Liver (tissue), 9 donors: Measurements from ENCODE around the gene MCF2L. TPM values are rescaled to one million over a fixed set of nuclear protein-coding genes. Genes with fewer than 3 reads are reported as not detected.

Experiments used
- DNase-seq: peaks from one replicate; pipeline ENCODE4 v3.0.0-alpha.2; 2017; ENCODE audit warnings: low spot score
- H3K27ac ChIP-seq, 2 donors: one replicate each; pipeline ENCODE4 v1.7.0; 2013; ENCODE audit warnings: inconsistent platforms in 2 of 2, low read length in 2 of 2, control low read depth in 1 of 2, low read depth in 1 of 2, mild to moderate bottlenecking in 1 of 2
- H3K27me3 ChIP-seq, 4 donors: one replicate each; pipeline versions ENCODE4 v1.6.1 to v1.7.0; 2013; ENCODE audit warnings: low read length in 3 of 4, inconsistent platforms in 1 of 4, mild to moderate bottlenecking in 1 of 4, moderate library complexity in 1 of 4; ENCODE audit not compliant: control insufficient read depth in 4 of 4, insufficient read depth in 4 of 4
- H3K36me3 ChIP-seq, 4 donors: one replicate each; pipeline versions ENCODE4 v1.6.1 to v1.7.0; 2013; ENCODE audit warnings: low read length in 3 of 4, mild to moderate bottlenecking in 3 of 4, low read depth in 1 of 4, moderate library complexity in 1 of 4; ENCODE audit not compliant: control insufficient read depth in 4 of 4, insufficient read depth in 3 of 4
- H3K4me1 ChIP-seq, 4 donors: one replicate each; pipeline versions ENCODE4 v1.6.1 to v1.7.0; 2013; ENCODE audit warnings: low read length in 3 of 4, mild to moderate bottlenecking in 3 of 4, moderate library complexity in 1 of 4; ENCODE audit not compliant: control insufficient read depth in 4 of 4, insufficient read depth in 4 of 4
- H3K4me3 ChIP-seq, 3 donors: one replicate each; pipeline versions ENCODE4 v1.6.1 to v1.7.0; 2013; ENCODE audit warnings: low read length in 3 of 3, control low read depth in 1 of 3, low read depth in 1 of 3, mild to moderate bottlenecking in 1 of 3
- H3K9ac ChIP-seq, 2 donors: one replicate each; pipeline ENCODE4 v1.7.0; 2013; ENCODE audit warnings: low read length in 2 of 2, mild to moderate bottlenecking in 2 of 2, moderate library complexity in 2 of 2, control low read depth in 1 of 2, low read depth in 1 of 2
- H3K9me3 ChIP-seq, 4 donors: one replicate each; pipeline versions ENCODE4 v1.6.1 to v1.7.0; 2013; ENCODE audit warnings: low read length in 3 of 4; ENCODE audit not compliant: control insufficient read depth in 4 of 4
- EGR1 ChIP-seq, 2 donors: IDR thresholded peaks; 2 replicates each; pipeline ENCODE4 v1.6.1; 2016 to 2018; ENCODE audit warnings: antibody characterized with exemption in 2 of 2, low read depth in 2 of 2
- GABPA ChIP-seq, 2 donors: IDR thresholded peaks in 1 of 2; conservative IDR thresholded peaks in 1 of 2; 2 replicates each; pipeline ENCODE4 v1.6.1; 2016; ENCODE audit warnings: antibody characterized with exemption in 2 of 2, mild to moderate bottlenecking in 1 of 2, moderate library complexity in 1 of 2
- HNF4G ChIP-seq: IDR thresholded peaks from 2 replicates; pipeline ENCODE4 v1.6.1; 2016; ENCODE audit warnings: antibody characterized with exemption
- JUND ChIP-seq, 2 donors: IDR thresholded peaks; 2 replicates each; pipeline ENCODE4 v1.6.1; 2016; ENCODE audit warnings: antibody characterized with exemption in 2 of 2
- NR2F2 ChIP-seq: IDR thresholded peaks from 2 replicates; pipeline ENCODE4 v1.6.1; 2016; ENCODE audit warnings: antibody characterized with exemption
- RAD21 ChIP-seq, 2 donors: IDR thresholded peaks; 2 replicates each; pipeline ENCODE4 v1.6.1; 2016; ENCODE audit warnings: antibody characterized with exemption in 2 of 2, mild to moderate bottlenecking in 2 of 2
- RXRA ChIP-seq, 2 donors: IDR thresholded peaks; 2 replicates each; pipeline ENCODE4 v1.6.1; 2017 to 2018; ENCODE audit warnings: antibody characterized with exemption in 2 of 2, mild to moderate bottlenecking in 1 of 2
- SP1 ChIP-seq: IDR thresholded peaks from 2 replicates; pipeline ENCODE4 v1.6.1; 2018; ENCODE audit warnings: antibody characterized with exemption, mild to moderate bottlenecking
- TAF1 ChIP-seq: conservative IDR thresholded peaks from 2 replicates; pipeline ENCODE4 v1.6.1; 2016; ENCODE audit warnings: antibody characterized with exemption, mild to moderate bottlenecking
- WGBS: extraction: QIAGEN DNeasy Blood & Tissue Kit; methylation state at CpG from one replicate; pipeline ENCODE4 v1.1.7; 2013; 5-methylcytosine and 5-hydroxymethylcytosine counted together
- polyA plus RNA-seq, 2 donors: library from polyadenylated mRNA; stranded (reverse) in 1 of 2; unstranded in 1 of 2; fragments of 200-250 nt in 1 of 2; fragments of >200 nt in 1 of 2; fragmentation: Nextera tagmentation in 1 of 2; extraction: Ambion mirVana in 1 of 2; gene quantifications; one replicate each; pipeline versions ENCODE4 v1.2.1 to v1.2.3, GENCODE V29; 2013 to 2015
- total RNA-seq, 2 donors: library from RNA; depleted of rRNA; stranded (reverse); fragments of >200 nt; gene quantifications; one replicate each; pipeline ENCODE4 v1.2.3, GENCODE V29; 2014
- TF ChIP-seq, protein P1 (sequence below): IDR thresholded peaks from 2 replicates; pipeline ENCODE4 v1.6.1; 2016; ENCODE audit warnings: antibody characterized with exemption
- TF ChIP-seq, protein P2 (sequence below): IDR thresholded peaks from 2 replicates; pipeline ENCODE4 v1.6.1; 2016; ENCODE audit warnings: antibody characterized with exemption, mild to moderate bottlenecking
- TF ChIP-seq, protein P3 (sequence below): IDR thresholded peaks from 2 replicates; pipeline ENCODE4 v1.6.1; 2016; ENCODE audit warnings: antibody characterized with exemption
- donor health status: healthy.
- donor health status: healthy.
- donor health status: healthy.
- donor health status: healthy.
- donor health status: healthy.

MCF2L gene
- total and polyA plus RNA-seq, 4 donors = 2.9 to 12.8 (median 7.1) TPM

DNA sequence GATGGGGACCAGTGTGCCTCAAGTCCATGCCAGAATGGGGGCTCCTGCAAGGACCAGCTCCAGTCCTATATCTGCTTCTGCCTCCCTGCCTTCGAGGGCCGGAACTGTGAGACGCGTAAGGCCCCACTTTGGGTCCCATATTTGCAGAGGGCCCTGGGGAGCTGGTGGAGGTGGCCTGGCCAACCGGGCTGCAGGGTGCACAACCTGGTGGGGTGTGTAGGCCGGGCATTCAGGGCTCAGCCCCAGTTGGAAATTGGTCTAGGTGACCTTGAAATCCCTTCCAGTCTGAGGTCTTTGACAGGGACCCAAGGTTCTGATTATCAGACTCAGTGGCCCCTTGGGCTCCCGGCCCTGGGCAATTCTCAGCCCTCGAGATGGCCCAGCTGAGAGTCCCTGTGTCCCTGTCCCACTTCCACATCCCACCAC lies 144.8 kb downstream of the MCF2L start:
- no peak for DNase-seq
- TF ChIP-seq EGR1 (IDR thresholded peaks at IDR 0.05; ENCODE audit: low read depth in 2 of 2) = no peak
- TF ChIP-seq JUND (IDR thresholded peaks at IDR 0.05) = no peak
- TF ChIP-seq TAF1 = no peak
- TF ChIP-seq HNF4G = no peak
- no peak for TF ChIP-seq NR2F2
- TF ChIP-seq RXRA (IDR thresholded peaks at IDR 0.05) = no peak
- TF ChIP-seq, protein P1, sequence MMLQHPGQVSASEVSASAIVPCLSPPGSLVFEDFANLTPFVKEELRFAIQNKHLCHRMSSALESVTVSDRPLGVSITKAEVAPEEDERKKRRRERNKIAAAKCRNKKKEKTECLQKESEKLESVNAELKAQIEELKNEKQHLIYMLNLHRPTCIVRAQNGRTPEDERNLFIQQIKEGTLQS = no peak
- no peak for TF ChIP-seq RAD21 (IDR thresholded peaks at IDR 0.05)
- TF ChIP-seq SP1 = no peak
- no peak for TF ChIP-seq GABPA (IDR thresholded peaks at IDR 0.05 in 1 of 2, conservative IDR thresholded peaks at IDR 0.05 in 1 of 2)
- TF ChIP-seq, protein P2, sequence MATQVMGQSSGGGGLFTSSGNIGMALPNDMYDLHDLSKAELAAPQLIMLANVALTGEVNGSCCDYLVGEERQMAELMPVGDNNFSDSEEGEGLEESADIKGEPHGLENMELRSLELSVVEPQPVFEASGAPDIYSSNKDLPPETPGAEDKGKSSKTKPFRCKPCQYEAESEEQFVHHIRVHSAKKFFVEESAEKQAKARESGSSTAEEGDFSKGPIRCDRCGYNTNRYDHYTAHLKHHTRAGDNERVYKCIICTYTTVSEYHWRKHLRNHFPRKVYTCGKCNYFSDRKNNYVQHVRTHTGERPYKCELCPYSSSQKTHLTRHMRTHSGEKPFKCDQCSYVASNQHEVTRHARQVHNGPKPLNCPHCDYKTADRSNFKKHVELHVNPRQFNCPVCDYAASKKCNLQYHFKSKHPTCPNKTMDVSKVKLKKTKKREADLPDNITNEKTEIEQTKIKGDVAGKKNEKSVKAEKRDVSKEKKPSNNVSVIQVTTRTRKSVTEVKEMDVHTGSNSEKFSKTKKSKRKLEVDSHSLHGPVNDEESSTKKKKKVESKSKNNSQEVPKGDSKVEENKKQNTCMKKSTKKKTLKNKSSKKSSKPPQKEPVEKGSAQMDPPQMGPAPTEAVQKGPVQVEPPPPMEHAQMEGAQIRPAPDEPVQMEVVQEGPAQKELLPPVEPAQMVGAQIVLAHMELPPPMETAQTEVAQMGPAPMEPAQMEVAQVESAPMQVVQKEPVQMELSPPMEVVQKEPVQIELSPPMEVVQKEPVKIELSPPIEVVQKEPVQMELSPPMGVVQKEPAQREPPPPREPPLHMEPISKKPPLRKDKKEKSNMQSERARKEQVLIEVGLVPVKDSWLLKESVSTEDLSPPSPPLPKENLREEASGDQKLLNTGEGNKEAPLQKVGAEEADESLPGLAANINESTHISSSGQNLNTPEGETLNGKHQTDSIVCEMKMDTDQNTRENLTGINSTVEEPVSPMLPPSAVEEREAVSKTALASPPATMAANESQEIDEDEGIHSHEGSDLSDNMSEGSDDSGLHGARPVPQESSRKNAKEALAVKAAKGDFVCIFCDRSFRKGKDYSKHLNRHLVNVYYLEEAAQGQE = no peak
- no peak overlapping the region for H3K27ac ChIP-seq
- H3K36me3 ChIP-seq = peaks cover 0 to 8% (median 6%) of the 10 kb centered on the region in 4 donors
- H3K27me3 ChIP-seq = no peaks in the 10 kb centered on the region
- no peak overlapping the region for H3K4me3 ChIP-seq
- H3K9me3 ChIP-seq = no peaks in the 10 kb centered on the region
- H3K9ac ChIP-seq = no peak overlapping the region
- whole genome bisulfite sequencing = 97% methylated on average over 8 of the region's 8 CpGs
- peaks cover 2 to 10% (median 4%) of the 10 kb centered on the region in 4 donors for H3K4me1 ChIP-seq

DNA sequence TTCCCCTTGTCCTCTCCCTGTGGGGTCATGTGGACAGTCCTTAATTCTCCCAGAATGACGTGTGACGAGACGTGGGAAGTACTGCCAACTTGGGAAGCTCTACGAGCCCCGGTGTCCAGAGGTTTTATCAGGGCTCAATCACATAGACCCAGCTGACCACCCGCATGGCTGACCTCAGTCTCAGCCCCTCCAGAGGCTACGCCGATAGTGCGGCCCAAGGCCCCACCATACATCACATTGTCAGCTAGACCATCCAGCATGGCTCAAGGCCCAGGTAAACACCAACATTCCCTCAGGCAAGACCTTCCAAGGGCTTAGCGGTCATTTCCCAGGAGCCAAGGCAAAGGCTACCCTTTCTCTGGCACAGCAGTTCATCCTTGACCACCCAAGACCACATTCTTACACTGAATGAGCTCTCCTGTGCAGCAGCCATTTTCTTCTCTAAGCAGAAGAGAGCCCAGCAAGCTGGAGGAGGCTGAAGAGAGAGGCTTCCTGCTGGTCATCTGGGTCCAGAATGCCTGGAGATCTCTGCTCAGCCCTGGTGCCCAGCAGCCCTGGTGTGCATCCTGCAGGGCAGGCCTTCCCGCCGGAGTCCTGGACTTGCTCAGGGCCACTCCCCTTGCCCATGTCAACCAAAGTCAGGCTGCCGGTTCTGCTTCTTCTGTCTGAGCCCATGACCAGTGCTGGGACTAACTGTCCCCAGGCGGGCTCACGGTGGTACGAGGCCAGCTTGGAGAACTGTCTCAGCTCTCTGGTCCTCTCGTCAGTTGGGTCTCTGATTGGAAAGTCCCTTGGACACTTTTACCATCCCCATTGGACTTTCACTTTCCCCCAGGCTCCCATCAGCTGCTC lies 145.7 kb downstream of the MCF2L start:
- no peak for DNase-seq
- H3K4me3 ChIP-seq = no peak overlapping the region
- peaks cover 2 to 10% (median 4%) of the 10 kb centered on the region in 4 donors for H3K4me1 ChIP-seq
- no peaks in the 10 kb centered on the region for H3K27me3 ChIP-seq
- H3K27ac ChIP-seq = no peak overlapping the region
- H3K9me3 ChIP-seq = no peaks in the 10 kb centered on the region
- peaks cover 0 to 6% (median 6%) of the 10 kb centered on the region in 4 donors for H3K36me3 ChIP-seq
- TF ChIP-seq, protein P3, sequence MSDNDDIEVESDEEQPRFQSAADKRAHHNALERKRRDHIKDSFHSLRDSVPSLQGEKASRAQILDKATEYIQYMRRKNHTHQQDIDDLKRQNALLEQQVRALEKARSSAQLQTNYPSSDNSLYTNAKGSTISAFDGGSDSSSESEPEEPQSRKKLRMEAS = no peak
- TF ChIP-seq, protein P2 = no peak
- no peak for TF ChIP-seq NR2F2
- H3K9ac ChIP-seq = no peak overlapping the region
- WGBS = 95% methylated on average over 17 of the region's 17 CpGs
